ENCODE measurements around the gene PLXNA2. TPM values are rescaled to one million over a fixed set of nuclear protein-coding genes. Genes with fewer than 3 reads are reported as not detected.
A peak's percentile ranks its signal among the peaks of the same experiment; 100 is the strongest.

Gene PLXNA2
- total RNA-seq, 2 donors from 2014 or later = 44.5 to 51.6 TPM

GRCh38 chr1:208045463-208046260, 198.5 kb downstream of the PLXNA2 start:
- Histone ChIP-seq H3K36me3 (replicated peaks in 1 of 2; ENCODE audit: insufficient read depth in 1 of 2, low read depth in 2 of 2) (peaks cover 0 to 6% of the 10 kb centered on the region in 2 donors), H3K4me3 (no peak overlapping the region), H3K27me3 (no peaks in the 10 kb centered on the region), H3K9me3 (no peaks in the 10 kb centered on the region), H3K27ac (peak overlapping the region; percentile 69 to 87 (median 80)), H3K4me1 (peaks cover 81% of the 10 kb centered on the region)
- intact Hi-C loops (cut with DNase I) = no loop called here
- TF ChIP-seq POLR2A (IDR thresholded peaks at IDR 0.05) (peak in 1 of 3 donors; percentile 0), CTCF (IDR thresholded peaks at IDR 0.05) (peak; percentile 47 to 81 (median 65))
- 31 to 39% methylated on average over 15 to 16 of the region's 16 CpGs for WGBS, 2 donors
- DNase-seq (peak; percentile 63 to 82 (median 80)), ATAC-seq (peak; percentile 30)

DNA sequence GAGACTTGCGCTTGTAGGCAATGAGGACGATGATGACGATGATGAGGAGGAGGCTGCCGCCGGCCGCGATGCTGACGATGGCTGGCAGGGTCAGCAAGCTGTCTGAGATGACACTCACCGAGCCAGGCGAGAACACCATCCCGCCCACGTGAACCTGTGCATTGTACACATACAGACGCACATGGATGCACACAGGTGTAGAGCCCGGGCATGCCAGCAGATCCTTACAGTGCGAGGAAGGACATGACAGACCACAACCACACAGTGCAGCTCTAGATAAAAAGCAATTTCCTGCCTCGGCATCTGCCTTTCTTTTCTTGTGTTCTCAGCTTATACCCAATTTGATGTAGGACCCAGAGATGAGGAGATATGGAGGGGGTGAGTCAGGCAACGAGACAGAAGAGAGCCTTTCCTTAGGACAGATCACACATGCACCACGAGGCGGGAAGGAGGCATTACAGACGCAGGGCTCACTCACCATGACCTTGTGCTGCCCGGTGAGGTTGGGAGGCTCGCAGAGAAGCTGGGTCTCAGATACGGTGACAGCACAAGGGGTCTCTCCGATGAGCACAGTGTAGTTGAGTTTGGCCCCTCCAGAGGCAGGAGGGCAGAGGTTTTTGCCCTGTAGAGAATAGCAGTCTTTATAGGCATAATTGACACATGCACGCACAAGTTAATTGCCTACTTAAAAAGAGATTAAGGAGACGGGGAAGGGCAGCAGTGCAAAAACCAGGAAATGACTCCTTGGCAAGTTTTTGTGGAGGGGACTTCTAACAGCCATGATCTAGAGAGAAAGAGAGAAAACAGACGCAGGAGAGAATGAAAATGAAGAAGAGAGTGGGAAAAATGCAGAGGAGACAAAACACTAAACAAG, 199.4 kb downstream of the PLXNA2 start:
- no peaks in the 10 kb centered on the region for H3K27me3 ChIP-seq
- ATAC-seq = no peak
- DNase-seq = peak; percentile 31 to 43 (median 37)
- no peak overlapping the region for H3K4me3 ChIP-seq
- H3K36me3 ChIP-seq (replicated peaks in 1 of 2; ENCODE audit: insufficient read depth in 1 of 2, low read depth in 2 of 2) = peaks cover 0 to 2% of the 10 kb centered on the region in 2 donors
- peaks cover 89% of the 10 kb centered on the region for H3K4me1 ChIP-seq
- intact Hi-C loops (cut with DNase I) = no loop called here
- H3K9me3 ChIP-seq = no peaks in the 10 kb centered on the region
- 56 to 64% methylated on average over 27 of the region's 27 CpGs for WGBS, 2 donors
- peak overlapping the region; percentile 69 to 87 (median 80) for H3K27ac ChIP-seq
- TF ChIP-seq CTCF (IDR thresholded peaks at IDR 0.05) (no peak), POLR2A (IDR thresholded peaks at IDR 0.05) (peak in 1 of 3 donors; percentile 2)

GRCh38 chr1:208043691-208044181, 200.4 kb downstream of the PLXNA2 start:
- ATAC-seq = peak; percentile 80
- Histone ChIP-seq H3K4me1 (peaks cover 89% of the 10 kb centered on the region), H3K27me3 (no peaks in the 10 kb centered on the region), H3K4me3 (no peak overlapping the region), H3K27ac (peak overlapping the region; percentile 69 to 87 (median 80)), H3K9me3 (no peaks in the 10 kb centered on the region), H3K36me3 (replicated peaks in 1 of 2; ENCODE audit: insufficient read depth in 1 of 2, low read depth in 2 of 2) (peaks cover 0 to 3% of the 10 kb centered on the region in 2 donors)
- whole genome bisulfite sequencing, 2 donors = 20 to 34% methylated on average over 4 to 10 of the region's 10 CpGs
- DNase-seq = peak; percentile 92 to 97 (median 94)
- intact Hi-C loops (cut with DNase I) = no loop called here
- TF ChIP-seq CTCF (IDR thresholded peaks at IDR 0.05) = peak in 4 of 7 experiments; percentile 36 to 59 (median 46)
- TF ChIP-seq POLR2A (IDR thresholded peaks at IDR 0.05) = peak in 1 of 3 donors; percentile 49

DNA sequence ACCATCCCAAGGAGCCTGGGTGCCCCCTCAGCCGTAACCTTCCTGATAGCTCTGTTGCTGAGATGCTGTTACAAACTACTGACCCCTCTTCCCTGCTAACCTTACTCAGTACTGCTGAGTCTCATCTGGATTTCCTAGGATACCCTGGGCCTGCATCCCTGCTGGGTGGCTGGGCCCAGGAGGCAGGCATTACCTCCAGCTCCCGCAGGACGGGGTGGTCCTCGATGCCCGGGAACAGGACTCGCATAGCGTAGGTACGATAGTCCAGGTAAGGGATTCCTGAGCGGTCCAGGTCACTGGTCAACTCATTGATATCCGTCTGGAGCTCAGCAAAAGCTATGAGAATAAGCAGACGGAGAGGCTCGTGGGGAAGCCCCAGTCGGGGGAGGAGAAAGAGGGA, 201.3 kb downstream of the PLXNA2 start:
- H3K27ac ChIP-seq = peak overlapping the region; percentile 69 to 87 (median 80)
- intact Hi-C loops (cut with DNase I) = no loop called here
- TF ChIP-seq CTCF (IDR thresholded peaks at IDR 0.05) = no peak
- TF ChIP-seq POLR2A (IDR thresholded peaks at IDR 0.05) = no peak
- peaks cover 0 to 6% of the 10 kb centered on the region in 2 donors for H3K36me3 ChIP-seq (replicated peaks in 1 of 2; ENCODE audit: insufficient read depth in 1 of 2, low read depth in 2 of 2)
- H3K27me3 ChIP-seq = no peaks in the 10 kb centered on the region
- ATAC-seq = no peak
- no peaks in the 10 kb centered on the region for H3K9me3 ChIP-seq
- no peak overlapping the region for H3K4me3 ChIP-seq
- 50 to 51% methylated on average over 13 of the region's 13 CpGs for WGBS, 2 donors
- DNase-seq = peak in 1 of 4 donors; percentile 16
- H3K4me1 ChIP-seq = peaks cover 80% of the 10 kb centered on the region

All from body of pancreas (tissue), 4 donors.